HepG2 (cell line): ENCODE data around the gene LTA4H. TPM values are rescaled to one million over a fixed set of nuclear protein-coding genes. Genes with fewer than 3 reads are reported as not detected.

Experiments
- AGO1 ChIP-seq: fragments of 200-400 bp; formaldehyde crosslinking; IDR thresholded peaks from 2 replicates; pipeline ENCODE4 v1.6.1; 2017; ENCODE audit warnings: mild to moderate bottlenecking, low read depth, low read length, moderate library complexity; ENCODE audit not compliant: poor library complexity, severe bottlenecking
- EP300 ChIP-seq, 3 experiments: sonication (generic) in 1 of 3; formaldehyde crosslinking in 1 of 3; IDR thresholded peaks; 2 replicates each; pipeline versions ENCODE4 v1.5.1 to v1.6.1; 2011 to 2020; ENCODE audit warnings: low read depth in 2 of 3, low read length in 2 of 3, borderline replicate concordance in 1 of 3, improper control_type of control experiment in 1 of 3, mild to moderate bottlenecking in 1 of 3, missing genetic modification reagents in 1 of 3, moderate library complexity in 1 of 3
- FOXA3 ChIP-seq: IDR thresholded peaks from 2 replicates; pipeline ENCODE4 v1.6.1; 2016; ENCODE audit warnings: missing genetic modification reagents, missing compliant biosample characterization
- GATAD1 ChIP-seq: IDR thresholded peaks from 2 replicates; pipeline ENCODE4 v1.6.1; 2016; ENCODE audit warnings: missing genetic modification reagents, missing compliant biosample characterization
- GTF2F1 ChIP-seq: fragments of 150-350 bp; IDR thresholded peaks from 2 replicates; pipeline ENCODE4 v1.6.1; 2014; ENCODE audit warnings: low read length
- NFATC3 ChIP-seq: sonication (generic); formaldehyde crosslinking; IDR thresholded peaks from 2 replicates; pipeline ENCODE4 v1.5.1; 2020; ENCODE audit warnings: mild to moderate bottlenecking, missing genetic modification reagents
- NFE2L1 ChIP-seq: sonication (generic); formaldehyde crosslinking; IDR thresholded peaks from 2 replicates; pipeline ENCODE4 v1.4.0; 2020; ENCODE audit warnings: missing genetic modification reagents, mild to moderate bottlenecking, borderline replicate concordance
- NFKBIZ ChIP-seq: IDR thresholded peaks from 2 replicates; pipeline ENCODE4 v1.6.1; 2018; ENCODE audit warnings: missing genetic modification reagents, missing compliant biosample characterization
- NFYC ChIP-seq: IDR thresholded peaks from 2 replicates; pipeline ENCODE4 v1.6.1; 2016; ENCODE audit warnings: missing genetic modification reagents, missing compliant biosample characterization
- RXRB ChIP-seq: IDR thresholded peaks from 2 replicates; pipeline ENCODE4 v1.6.1; 2016; ENCODE audit warnings: borderline replicate concordance, missing genetic modification reagents, missing compliant biosample characterization
- SAP130 ChIP-seq: IDR thresholded peaks from 2 replicates; pipeline ENCODE4 v1.6.1; 2016; ENCODE audit warnings: low read depth
- WIZ ChIP-seq: sonication (generic); formaldehyde crosslinking; IDR thresholded peaks from 2 replicates; pipeline ENCODE4 v1.5.1; 2020; ENCODE audit warnings: mild to moderate bottlenecking, missing genetic modification reagents
- ZFP1 ChIP-seq: IDR thresholded peaks from 2 replicates; pipeline ENCODE4 v1.6.1; 2016
- ZNF660 ChIP-seq: sonication (generic); formaldehyde crosslinking; IDR thresholded peaks from 2 replicates; pipeline ENCODE4 v1.5.1; 2020; ENCODE audit warnings: mild to moderate bottlenecking, low read depth, missing genetic modification reagents, borderline replicate concordance
- ZNF75D ChIP-seq: sonication (generic); formaldehyde crosslinking; IDR thresholded peaks from 2 replicates; pipeline ENCODE4 v1.8.1; 2023; ENCODE audit warnings: missing genetic modification reagents, mild to moderate bottlenecking, borderline replicate concordance
- ZSCAN9 ChIP-seq: IDR thresholded peaks from 2 replicates; pipeline ENCODE4 v1.6.1; 2016; ENCODE audit warnings: borderline replicate concordance
- polyA plus RNA-seq, 8 experiments: library from polyadenylated mRNA; depleted of rRNA in 3 of 8; stranded (reverse) in 7 of 8; unstranded in 1 of 8; fragments of >200 nt; fragmentation: Illumina TruSeq in 4 of 8; extraction: Trizol in 4 of 8; gene quantifications; 2 replicates each; pipeline versions ENCODE4 v1.2.1 to v1.2.3, GENCODE V29; 2011 to 2016; ENCODE audit warnings: low read depth in 4 of 8, missing spikeins in 1 of 8, mixed read lengths in 1 of 8; ENCODE audit not compliant: insufficient read depth in 1 of 8
- total RNA-seq, 5 experiments: library from RNA; depleted of rRNA; stranded (reverse); fragments of >200 nt; fragmentation: Illumina TruSeq; extraction: Trizol; gene quantifications; 2 replicates each; pipeline ENCODE4 v1.2.3, GENCODE V29; 2016; ENCODE audit warnings: low read depth in 1 of 5
- TF ChIP-seq, protein P1 (sequence below): sonication (generic); formaldehyde crosslinking; IDR thresholded peaks from 2 replicates; pipeline ENCODE4 v1.4.0; 2020; ENCODE audit warnings: missing genetic modification reagents
- TF ChIP-seq, protein P2 (sequence below): sonication (generic); formaldehyde crosslinking; IDR thresholded peaks from 2 replicates; pipeline ENCODE4 v1.9.0; 2021; ENCODE audit warnings: missing genetic modification reagents, mild to moderate bottlenecking, borderline replicate concordance
- TF ChIP-seq, protein P3 (sequence below): sonication (generic); formaldehyde crosslinking; IDR thresholded peaks from 2 replicates; pipeline ENCODE4 v1.8.0; 2022; ENCODE audit warnings: low read depth, missing genetic modification reagents
- TF ChIP-seq, protein P4 (sequence below): IDR thresholded peaks from 2 replicates; pipeline ENCODE4 v1.6.1; 2016; ENCODE audit warnings: missing compliant biosample characterization, missing genetic modification reagents, borderline replicate concordance
- TF ChIP-seq, protein P5 (sequence below): sonication (generic); formaldehyde crosslinking; IDR thresholded peaks from 2 replicates; pipeline ENCODE4 v1.5.0; 2020; ENCODE audit warnings: missing genetic modification reagents, mild to moderate bottlenecking, borderline replicate concordance

Gene LTA4H
- total and polyA plus RNA-seq, 2 of the 13 experiments (the other 11 are each of a cell fraction or from before 2014, with no cell fraction given), result 87.5 to 90.4 TPM

DNA sequence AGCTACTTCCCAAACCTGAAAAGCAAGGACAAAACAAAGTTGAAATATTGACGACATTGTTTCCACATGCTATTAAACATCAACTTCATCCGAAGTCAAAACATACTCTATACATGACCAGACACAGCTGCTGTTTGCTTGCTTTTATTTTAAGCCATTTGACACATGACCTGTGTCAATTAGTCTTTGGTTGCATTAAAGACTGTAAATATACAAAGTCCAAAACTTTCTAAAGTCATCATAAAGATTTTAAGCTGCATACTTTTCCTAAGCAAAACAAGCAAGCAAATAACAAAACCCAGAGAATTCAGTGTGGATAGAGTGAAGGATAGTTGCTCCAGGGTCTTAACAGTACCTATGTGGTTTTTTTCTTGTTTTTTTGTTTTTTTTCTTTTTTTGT lies 61.0 kb downstream of the LTA4H start (continued):
- peak; percentile 53; the same call in 1 of the 2 replicates for TF ChIP-seq GATAD1 (CRISPR knock-in tag)
- no peak for TF ChIP-seq ZNF660 (CRISPR knock-in tag)
- TF ChIP-seq, protein P1, sequence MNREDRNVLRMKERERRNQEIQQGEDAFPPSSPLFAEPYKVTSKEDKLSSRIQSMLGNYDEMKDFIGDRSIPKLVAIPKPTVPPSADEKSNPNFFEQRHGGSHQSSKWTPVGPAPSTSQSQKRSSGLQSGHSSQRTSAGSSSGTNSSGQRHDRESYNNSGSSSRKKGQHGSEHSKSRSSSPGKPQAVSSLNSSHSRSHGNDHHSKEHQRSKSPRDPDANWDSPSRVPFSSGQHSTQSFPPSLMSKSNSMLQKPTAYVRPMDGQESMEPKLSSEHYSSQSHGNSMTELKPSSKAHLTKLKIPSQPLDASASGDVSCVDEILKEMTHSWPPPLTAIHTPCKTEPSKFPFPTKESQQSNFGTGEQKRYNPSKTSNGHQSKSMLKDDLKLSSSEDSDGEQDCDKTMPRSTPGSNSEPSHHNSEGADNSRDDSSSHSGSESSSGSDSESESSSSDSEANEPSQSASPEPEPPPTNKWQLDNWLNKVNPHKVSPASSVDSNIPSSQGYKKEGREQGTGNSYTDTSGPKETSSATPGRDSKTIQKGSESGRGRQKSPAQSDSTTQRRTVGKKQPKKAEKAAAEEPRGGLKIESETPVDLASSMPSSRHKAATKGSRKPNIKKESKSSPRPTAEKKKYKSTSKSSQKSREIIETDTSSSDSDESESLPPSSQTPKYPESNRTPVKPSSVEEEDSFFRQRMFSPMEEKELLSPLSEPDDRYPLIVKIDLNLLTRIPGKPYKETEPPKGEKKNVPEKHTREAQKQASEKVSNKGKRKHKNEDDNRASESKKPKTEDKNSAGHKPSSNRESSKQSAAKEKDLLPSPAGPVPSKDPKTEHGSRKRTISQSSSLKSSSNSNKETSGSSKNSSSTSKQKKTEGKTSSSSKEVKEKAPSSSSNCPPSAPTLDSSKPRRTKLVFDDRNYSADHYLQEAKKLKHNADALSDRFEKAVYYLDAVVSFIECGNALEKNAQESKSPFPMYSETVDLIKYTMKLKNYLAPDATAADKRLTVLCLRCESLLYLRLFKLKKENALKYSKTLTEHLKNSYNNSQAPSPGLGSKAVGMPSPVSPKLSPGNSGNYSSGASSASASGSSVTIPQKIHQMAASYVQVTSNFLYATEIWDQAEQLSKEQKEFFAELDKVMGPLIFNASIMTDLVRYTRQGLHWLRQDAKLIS (CRISPR knock-in tag), result no peak
- 0 out of 2 replicates have a peak, but pooled peaks have one; percentile 21 for TF ChIP-seq NFYC (CRISPR knock-in tag)
- TF ChIP-seq RXRB (CRISPR knock-in tag), result peak; percentile 90
- peak; percentile 73 to 98; a peak in 3 of 4 replicates for TF ChIP-seq EP300 (IDR thresholded peaks at IDR 0.05; ENCODE audit: low read depth in 2 of 2, low read length in 2 of 2)
- TF ChIP-seq EP300 (CRISPR knock-in tag; IDR thresholded peaks at IDR 0.05; ENCODE audit: borderline replicate concordance), result peak; percentile 83; the same call in 1 of the 2 replicates
- TF ChIP-seq ZFP1, result 0 out of 2 replicates have a peak, but pooled peaks have one; percentile 39
- TF ChIP-seq AGO1, result no peak
- TF ChIP-seq, protein P2, sequence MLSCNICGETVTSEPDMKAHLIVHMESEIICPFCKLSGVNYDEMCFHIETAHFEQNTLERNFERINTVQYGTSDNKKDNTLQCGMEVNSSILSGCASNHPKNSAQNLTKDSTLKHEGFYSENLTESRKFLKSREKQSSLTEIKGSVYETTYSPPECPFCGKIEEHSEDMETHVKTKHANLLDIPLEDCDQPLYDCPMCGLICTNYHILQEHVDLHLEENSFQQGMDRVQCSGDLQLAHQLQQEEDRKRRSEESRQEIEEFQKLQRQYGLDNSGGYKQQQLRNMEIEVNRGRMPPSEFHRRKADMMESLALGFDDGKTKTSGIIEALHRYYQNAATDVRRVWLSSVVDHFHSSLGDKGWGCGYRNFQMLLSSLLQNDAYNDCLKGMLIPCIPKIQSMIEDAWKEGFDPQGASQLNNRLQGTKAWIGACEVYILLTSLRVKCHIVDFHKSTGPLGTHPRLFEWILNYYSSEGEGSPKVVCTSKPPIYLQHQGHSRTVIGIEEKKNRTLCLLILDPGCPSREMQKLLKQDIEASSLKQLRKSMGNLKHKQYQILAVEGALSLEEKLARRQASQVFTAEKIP, result no peak
- peak; percentile 85; the same call in 1 of the 2 replicates for TF ChIP-seq ZSCAN9 (CRISPR knock-in tag)
- TF ChIP-seq FOXA3 (CRISPR knock-in tag), result peak; percentile 98
- TF ChIP-seq, protein P3, sequence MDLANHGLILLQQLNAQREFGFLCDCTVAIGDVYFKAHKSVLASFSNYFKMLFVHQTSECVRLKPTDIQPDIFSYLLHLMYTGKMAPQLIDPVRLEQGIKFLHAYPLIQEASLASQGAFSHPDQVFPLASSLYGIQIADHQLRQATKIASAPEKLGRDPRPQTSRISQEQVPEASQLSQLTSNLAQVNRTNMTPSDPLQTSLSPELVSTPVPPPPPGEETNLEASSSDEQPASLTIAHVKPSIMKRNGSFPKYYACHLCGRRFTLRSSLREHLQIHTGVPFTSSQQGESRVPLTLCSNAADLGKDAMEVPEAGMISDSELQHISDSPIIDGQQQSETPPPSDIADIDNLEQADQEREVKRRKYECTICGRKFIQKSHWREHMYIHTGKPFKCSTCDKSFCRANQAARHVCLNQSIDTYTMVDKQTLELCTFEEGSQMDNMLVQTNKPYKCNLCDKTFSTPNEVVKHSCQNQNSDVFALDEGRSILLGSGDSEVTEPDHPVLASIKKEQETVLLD (CRISPR knock-in tag), result no peak
- peak; percentile 85 for TF ChIP-seq SAP130 (CRISPR knock-in tag)
- TF ChIP-seq NFATC3 (CRISPR knock-in tag), result no peak
- no peak for TF ChIP-seq ZNF75D (CRISPR knock-in tag)
- TF ChIP-seq, protein P4, sequence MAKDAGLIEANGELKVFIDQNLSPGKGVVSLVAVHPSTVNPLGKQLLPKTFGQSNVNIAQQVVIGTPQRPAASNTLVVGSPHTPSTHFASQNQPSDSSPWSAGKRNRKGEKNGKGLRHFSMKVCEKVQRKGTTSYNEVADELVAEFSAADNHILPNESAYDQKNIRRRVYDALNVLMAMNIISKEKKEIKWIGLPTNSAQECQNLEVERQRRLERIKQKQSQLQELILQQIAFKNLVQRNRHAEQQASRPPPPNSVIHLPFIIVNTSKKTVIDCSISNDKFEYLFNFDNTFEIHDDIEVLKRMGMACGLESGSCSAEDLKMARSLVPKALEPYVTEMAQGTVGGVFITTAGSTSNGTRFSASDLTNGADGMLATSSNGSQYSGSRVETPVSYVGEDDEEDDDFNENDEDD, result no peak
- TF ChIP-seq WIZ, result no peak
- 0 out of 2 replicates have a peak, but pooled peaks have one; percentile 46 for TF ChIP-seq NFKBIZ (CRISPR knock-in tag)
- TF ChIP-seq NFE2L1 (CRISPR knock-in tag), result no peak
- no peak for TF ChIP-seq GTF2F1
- TF ChIP-seq, protein P5, sequence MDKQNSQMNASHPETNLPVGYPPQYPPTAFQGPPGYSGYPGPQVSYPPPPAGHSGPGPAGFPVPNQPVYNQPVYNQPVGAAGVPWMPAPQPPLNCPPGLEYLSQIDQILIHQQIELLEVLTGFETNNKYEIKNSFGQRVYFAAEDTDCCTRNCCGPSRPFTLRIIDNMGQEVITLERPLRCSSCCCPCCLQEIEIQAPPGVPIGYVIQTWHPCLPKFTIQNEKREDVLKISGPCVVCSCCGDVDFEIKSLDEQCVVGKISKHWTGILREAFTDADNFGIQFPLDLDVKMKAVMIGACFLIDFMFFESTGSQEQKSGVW (CRISPR knock-in tag), result no peak
